ENCODE data around the gene TRPM5.

Gene TRPM5

DNA sequence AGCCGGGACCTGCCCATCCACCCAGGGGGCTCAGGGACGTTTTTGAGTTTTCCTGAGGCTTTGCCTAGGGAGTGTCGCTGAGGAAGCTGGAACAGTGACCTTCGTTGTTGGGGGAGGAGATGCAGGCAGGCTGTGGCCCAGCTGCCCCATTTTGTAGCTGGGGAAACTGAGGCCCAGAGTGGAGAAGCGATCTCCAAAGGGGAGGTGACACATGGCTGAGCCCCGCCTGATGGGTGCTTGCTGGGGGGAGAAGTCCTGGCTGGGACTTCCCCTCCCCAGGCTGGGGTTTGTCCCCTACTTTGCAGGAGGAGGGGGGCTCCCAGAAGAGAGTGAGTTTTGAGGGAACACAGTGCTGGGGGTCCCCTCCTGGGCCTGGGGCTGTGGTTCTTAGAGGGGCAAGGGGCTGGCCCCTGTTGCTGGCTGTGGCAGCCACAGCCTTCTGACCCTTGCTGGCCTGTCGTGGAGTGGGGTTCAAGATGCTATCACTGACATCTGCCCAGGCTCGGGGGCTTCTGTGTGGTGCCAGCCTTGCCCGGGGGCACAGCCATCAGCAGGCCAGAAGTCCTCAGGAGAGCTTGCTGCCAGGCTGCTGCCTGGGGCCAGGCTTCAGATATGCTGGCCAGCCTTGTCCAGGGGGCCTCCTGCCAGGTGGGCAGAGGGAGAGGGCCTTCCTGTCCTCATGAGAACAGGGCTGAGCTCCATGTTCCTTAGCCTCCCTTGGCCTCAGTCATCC, 21.9 kb upstream of the TRPM5 start:
- TF ChIP-seq EZH2 (optimal IDR thresholded peaks at IDR 0.05; ENCODE audit: low read depth, low read length) (no peak), EZH2phosphoT487 (IDR thresholded peaks at IDR 0.05; ENCODE audit: low read length) (no peak)
- TF ChIP-seq, protein P1, sequence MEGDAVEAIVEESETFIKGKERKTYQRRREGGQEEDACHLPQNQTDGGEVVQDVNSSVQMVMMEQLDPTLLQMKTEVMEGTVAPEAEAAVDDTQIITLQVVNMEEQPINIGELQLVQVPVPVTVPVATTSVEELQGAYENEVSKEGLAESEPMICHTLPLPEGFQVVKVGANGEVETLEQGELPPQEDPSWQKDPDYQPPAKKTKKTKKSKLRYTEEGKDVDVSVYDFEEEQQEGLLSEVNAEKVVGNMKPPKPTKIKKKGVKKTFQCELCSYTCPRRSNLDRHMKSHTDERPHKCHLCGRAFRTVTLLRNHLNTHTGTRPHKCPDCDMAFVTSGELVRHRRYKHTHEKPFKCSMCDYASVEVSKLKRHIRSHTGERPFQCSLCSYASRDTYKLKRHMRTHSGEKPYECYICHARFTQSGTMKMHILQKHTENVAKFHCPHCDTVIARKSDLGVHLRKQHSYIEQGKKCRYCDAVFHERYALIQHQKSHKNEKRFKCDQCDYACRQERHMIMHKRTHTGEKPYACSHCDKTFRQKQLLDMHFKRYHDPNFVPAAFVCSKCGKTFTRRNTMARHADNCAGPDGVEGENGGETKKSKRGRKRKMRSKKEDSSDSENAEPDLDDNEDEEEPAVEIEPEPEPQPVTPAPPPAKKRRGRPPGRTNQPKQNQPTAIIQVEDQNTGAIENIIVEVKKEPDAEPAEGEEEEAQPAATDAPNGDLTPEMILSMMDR (IDR thresholded peaks at IDR 0.05; ENCODE audit: low read length) = no peak
- H3K9me3 ChIP-seq (replicated peaks; ENCODE audit: insufficient read depth, low read length) = no peaks in the 10 kb centered on the region
- peak overlapping the region; percentile 89; the same call in 1 of the 2 replicates for H3K27ac ChIP-seq (ENCODE audit: low read length)
- H3K4me1 ChIP-seq (ENCODE audit: low read length) = peaks cover 29% of the 10 kb centered on the region
- H3K4me3 ChIP-seq (ENCODE audit: low read length) = peak overlapping the region; percentile 44; the same call in 1 of the 2 replicates
- H2AFZ ChIP-seq (ENCODE audit: low read length) = no peak overlapping the region
- DNase-seq = no peak
- peak overlapping the region; percentile 66; the same call in 1 of the 2 replicates for H3K9ac ChIP-seq (ENCODE audit: low read length)
- no peaks in the 10 kb centered on the region for H4K20me1 ChIP-seq (ENCODE audit: insufficient read depth, low read length)
- H3K79me2 ChIP-seq (ENCODE audit: low read length) = peaks cover 88% of the 10 kb centered on the region
- peak overlapping the region; percentile 99 for H3K4me2 ChIP-seq (ENCODE audit: low read depth, low read length)
- no peaks in the 10 kb centered on the region for H3K9me2 ChIP-seq (replicated peaks; ENCODE audit: insufficient read depth, low read length)
- 0 out of 2 replicates have a peak, but pooled peaks cover 3% of the 10 kb centered on the region for H3F3A ChIP-seq (ENCODE audit: insufficient read depth, low read length)
- no peaks in the 10 kb centered on the region for H3K27me3 ChIP-seq (replicated peaks; ENCODE audit: insufficient read depth, low read length)
- H3K36me3 ChIP-seq (replicated peaks; ENCODE audit: insufficient read depth, low read length) = no peaks in the 10 kb centered on the region

DNA sequence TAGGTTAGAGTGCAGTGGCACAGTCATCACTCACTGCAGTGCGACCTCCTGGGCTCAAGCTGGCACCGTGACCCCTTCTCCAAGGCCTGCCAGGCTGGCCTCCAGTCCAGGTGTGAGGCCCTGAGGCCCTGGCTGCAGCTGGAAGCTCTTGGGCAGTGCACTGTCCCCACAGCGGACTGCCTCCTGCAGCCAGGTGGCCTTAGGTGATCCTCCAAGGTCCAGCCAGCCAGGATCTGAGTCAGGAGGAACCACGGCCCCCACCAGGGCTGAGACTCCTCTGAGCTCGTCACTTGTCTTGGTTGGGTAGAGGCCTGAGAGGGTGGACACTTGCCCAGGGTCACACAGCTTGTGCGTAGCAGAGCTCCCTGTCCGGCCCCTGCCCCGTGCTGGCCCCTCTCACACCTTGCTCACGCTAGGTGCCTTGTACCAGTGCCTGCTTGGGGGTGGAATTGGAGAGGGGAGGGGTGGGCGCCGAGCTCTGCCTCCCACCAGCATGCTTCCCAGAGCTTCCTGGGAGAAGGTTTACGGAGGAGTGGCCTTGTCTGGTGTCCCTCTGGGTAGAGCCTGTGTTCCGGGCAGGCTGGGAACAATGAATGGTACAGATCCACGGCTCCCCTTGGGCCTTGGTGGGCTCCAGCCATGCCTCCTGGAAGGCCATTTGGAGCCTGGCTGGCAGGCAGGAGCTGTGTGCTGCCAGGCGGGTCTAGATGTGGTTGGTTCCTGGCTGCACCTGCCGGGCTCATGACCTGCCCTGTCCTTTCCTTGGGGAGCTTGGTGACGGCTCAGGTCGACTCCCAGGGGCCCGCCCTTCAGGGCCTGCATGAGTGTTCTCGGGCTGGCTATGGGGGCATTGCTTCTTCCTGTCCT, 21.1 kb upstream of the TRPM5 start:
- no peaks in the 10 kb centered on the region for H3K36me3 ChIP-seq (replicated peaks; ENCODE audit: insufficient read depth, low read length)
- no peak for TF ChIP-seq EZH2 (optimal IDR thresholded peaks at IDR 0.05; ENCODE audit: low read depth, low read length)
- TF ChIP-seq, protein P1 (IDR thresholded peaks at IDR 0.05; ENCODE audit: low read length) = no peak
- TF ChIP-seq EZH2phosphoT487 (IDR thresholded peaks at IDR 0.05; ENCODE audit: low read length) = no peak
- no peaks in the 10 kb centered on the region for H3K27me3 ChIP-seq (replicated peaks; ENCODE audit: insufficient read depth, low read length)
- no peak overlapping the region for H2AFZ ChIP-seq (ENCODE audit: low read length)
- H3F3A ChIP-seq (ENCODE audit: insufficient read depth, low read length) = peaks cover 8% of the 10 kb centered on the region
- no peaks in the 10 kb centered on the region for H4K20me1 ChIP-seq (ENCODE audit: insufficient read depth, low read length)
- H3K9me2 ChIP-seq (replicated peaks; ENCODE audit: insufficient read depth, low read length) = no peaks in the 10 kb centered on the region
- no peak overlapping the region for H3K4me2 ChIP-seq (ENCODE audit: low read depth, low read length)
- DNase-seq = no peak
- peaks cover 37% of the 10 kb centered on the region for H3K4me1 ChIP-seq (ENCODE audit: low read length)
- no peaks in the 10 kb centered on the region for H3K9me3 ChIP-seq (replicated peaks; ENCODE audit: insufficient read depth, low read length)
- H3K27ac ChIP-seq (ENCODE audit: low read length) = no peak overlapping the region
- peaks cover 88% of the 10 kb centered on the region for H3K79me2 ChIP-seq (ENCODE audit: low read length)
- no peak overlapping the region for H3K9ac ChIP-seq (ENCODE audit: low read length)
- no peak overlapping the region for H3K4me3 ChIP-seq (ENCODE audit: low read length)

DNA sequence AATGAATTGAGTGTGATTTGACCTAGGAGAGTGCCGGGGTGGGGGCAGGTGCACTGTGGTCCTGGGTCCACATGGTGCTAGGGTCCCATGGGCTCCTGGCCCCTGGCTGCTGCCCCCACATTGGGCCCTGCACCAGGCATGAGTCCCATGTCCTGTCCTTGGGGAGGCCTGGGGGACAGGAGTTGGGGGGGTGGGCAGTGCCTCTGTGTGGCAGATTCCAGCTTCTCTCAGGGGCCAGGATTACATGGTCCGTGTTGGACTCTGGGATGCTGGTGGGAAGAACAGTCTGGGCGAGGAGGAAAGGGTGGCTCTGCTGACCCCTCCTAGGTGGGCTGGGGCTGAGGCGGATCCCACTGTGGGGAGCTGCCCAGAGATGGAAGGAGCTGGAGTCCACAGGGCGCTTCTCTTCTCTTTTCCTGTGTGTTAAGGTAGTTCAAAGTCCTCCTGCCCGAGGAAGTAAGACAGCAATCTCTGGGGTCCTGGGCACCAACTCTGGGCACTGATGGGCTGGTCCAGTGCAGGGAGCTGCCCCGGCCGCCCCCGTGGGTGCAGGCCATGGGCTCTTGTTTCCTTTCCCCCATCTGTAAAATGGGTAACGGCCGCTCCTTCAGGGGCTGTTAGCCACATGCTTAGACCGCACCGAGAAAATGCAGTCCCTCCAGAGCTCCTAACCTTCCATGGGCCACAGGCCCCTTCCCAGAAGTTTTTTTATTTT, 20.3 kb upstream of the TRPM5 start:
- Histone ChIP-seq H2AFZ (ENCODE audit: low read length) (no peak overlapping the region), H3K79me2 (ENCODE audit: low read length) (peaks cover 83% of the 10 kb centered on the region), H3F3A (ENCODE audit: insufficient read depth, low read length) (peaks cover 16% of the 10 kb centered on the region), H3K9me3 (replicated peaks; ENCODE audit: insufficient read depth, low read length) (no peaks in the 10 kb centered on the region), H3K27ac (ENCODE audit: low read length) (no peak overlapping the region), H3K4me2 (ENCODE audit: low read depth, low read length) (no peak overlapping the region), H3K4me3 (ENCODE audit: low read length) (no peak overlapping the region), H3K4me1 (ENCODE audit: low read length) (peaks cover 42% of the 10 kb centered on the region), H3K27me3 (replicated peaks; ENCODE audit: insufficient read depth, low read length) (no peaks in the 10 kb centered on the region), H3K9me2 (replicated peaks; ENCODE audit: insufficient read depth, low read length) (no peaks in the 10 kb centered on the region), H3K9ac (ENCODE audit: low read length) (no peak overlapping the region), H3K36me3 (replicated peaks; ENCODE audit: insufficient read depth, low read length) (no peaks in the 10 kb centered on the region), H4K20me1 (ENCODE audit: insufficient read depth, low read length) (no peaks in the 10 kb centered on the region)
- TF ChIP-seq, protein P1 (IDR thresholded peaks at IDR 0.05; ENCODE audit: low read length) = no peak
- TF ChIP-seq EZH2 (optimal IDR thresholded peaks at IDR 0.05; ENCODE audit: low read depth, low read length) = no peak
- TF ChIP-seq EZH2phosphoT487 (IDR thresholded peaks at IDR 0.05; ENCODE audit: low read length) = no peak
- no peak for DNase-seq

Measured in MM.1S (cell line).